GM21381 (cell line): Measurements from ENCODE around the gene IL32.
A peak's percentile ranks its signal among the peaks of the same experiment; 100 is the strongest.

Source experiments
- ATAC-seq: cut with Tn5 transposase; IDR thresholded peaks from one replicate; pipeline ENCODE4 v1.9.1; 2021; ENCODE audit warnings: mild to moderate bottlenecking, moderate library complexity; ENCODE audit not compliant: unreplicated experiment

IL32 gene

DNA sequence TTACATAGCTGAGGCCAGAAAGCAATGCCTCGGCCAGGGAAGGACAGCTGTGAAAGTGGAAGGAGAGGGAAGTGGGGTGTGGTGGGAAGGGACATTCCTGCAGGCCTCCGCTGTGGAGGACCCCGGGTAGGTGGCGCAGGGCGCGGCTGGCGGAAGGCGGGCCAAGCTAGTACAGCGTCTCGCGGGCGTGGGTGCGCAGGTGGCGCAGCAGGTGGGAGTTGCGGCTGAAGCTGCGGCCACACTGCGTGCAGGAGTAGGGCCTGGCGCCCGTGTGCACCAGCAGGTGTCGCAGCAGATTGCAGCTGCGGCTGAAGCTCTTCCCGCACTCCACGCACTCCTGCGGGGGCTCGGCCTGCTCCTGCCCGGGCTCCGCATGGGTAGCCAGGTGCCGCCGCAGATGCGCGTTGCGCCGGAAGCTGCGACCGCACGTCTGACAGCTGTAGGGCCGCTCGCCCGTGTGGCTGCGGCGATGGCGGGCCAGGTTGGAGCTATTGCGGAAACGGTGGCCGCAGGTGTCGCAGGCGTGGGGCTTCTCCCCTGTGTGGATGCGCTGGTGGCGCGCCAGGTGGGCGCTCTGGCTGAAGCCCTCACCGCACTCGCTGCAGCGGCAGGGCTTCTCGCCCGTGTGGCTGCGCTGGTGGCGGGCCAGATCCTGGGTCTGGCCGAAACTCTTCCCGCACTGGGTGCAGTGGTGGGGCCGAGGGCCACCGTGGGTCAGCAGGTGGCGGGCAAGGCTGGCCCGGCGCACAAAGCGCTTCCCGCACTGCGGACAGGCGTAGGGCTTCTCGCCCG, 23.7 kb downstream of the IL32 start:
- ATAC-seq: no peak

DNA sequence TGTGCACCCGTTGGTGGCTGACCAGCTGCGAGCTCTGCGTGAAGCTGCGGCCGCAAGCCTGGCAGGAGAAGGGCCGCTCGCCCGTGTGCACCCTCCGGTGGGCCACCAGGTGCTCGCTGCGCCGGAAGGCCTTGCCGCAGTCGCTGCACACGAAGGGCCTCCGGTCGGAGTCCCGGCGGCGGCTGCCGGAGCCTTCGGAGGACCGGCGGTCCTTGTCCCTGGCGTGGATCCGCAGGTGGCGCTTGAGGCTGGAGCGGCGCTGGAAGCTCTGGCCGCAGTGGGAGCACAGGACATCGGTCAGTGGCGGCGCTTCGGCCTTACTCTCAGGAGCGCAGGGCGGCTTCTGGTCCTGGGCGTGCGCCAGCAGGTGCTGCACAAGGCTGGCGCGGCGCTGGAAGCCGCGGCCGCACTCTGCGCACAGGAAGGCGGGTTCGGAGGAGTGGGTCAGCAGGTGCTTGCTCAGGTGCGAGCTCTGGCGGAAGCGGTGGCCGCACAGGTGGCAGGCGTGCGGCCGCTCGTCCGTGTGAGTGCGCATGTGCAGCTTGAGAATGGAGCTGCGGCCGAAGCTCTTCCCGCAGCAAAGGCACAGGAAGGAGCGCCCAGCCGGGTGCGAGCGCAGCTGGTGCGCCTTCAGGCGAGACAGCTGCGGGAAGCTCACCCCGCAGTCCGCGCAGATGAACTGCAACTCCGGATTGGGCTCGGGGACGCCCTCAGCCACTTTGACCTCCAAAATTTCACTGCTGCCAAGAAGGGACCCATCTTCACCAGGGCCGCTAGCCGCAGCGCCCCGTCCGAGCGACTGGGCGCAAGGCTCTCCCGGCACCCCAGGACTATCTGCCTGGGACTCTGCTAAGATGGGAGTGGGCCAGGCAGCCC, 24.5 kb downstream of the IL32 start:
- no peak for ATAC-seq

DNA sequence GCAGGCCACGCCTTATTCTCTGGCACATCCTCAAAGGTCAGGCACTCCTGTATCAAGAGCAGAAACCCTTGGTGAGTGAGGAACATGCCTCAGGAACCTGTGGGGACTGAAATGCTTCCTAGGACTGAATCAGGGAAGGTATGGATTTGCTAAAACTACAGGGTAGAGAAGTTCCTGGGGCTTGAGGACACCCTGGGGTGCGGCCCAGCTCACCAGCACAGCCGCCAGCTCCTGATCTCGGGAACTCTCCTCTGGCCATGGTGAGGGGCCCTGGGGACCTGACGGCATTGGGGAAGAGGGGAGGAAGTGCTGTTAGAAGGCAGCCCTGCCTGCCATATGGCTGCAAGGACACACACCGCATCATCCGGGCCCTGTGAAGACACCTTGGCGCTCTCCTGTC, 26.1 kb downstream of the IL32 start:
- ATAC-seq: no peak

DNA sequence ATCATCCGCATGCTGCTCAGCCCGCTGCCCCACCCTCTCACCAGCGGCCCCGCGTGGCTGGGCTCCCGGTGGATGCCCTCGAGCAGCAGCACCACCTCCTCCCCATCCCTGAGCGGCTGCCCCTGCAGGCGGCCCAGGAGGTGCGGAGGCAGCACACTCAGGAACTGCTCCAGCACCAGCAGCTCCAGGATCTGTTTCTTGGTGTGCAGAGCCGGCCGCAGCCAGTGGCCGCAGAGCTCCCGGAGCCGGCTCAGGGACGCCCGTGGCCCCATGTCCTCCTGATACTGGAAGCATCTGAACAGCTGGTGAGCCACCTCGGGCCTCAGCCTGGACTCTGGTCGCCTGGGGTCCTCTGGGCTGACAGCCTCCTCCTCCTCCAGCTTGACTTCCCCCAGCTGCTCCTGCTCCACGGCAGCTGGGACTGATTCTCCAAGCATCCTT, 27.1 kb downstream of the IL32 start:
- ATAC-seq: no peak

DNA sequence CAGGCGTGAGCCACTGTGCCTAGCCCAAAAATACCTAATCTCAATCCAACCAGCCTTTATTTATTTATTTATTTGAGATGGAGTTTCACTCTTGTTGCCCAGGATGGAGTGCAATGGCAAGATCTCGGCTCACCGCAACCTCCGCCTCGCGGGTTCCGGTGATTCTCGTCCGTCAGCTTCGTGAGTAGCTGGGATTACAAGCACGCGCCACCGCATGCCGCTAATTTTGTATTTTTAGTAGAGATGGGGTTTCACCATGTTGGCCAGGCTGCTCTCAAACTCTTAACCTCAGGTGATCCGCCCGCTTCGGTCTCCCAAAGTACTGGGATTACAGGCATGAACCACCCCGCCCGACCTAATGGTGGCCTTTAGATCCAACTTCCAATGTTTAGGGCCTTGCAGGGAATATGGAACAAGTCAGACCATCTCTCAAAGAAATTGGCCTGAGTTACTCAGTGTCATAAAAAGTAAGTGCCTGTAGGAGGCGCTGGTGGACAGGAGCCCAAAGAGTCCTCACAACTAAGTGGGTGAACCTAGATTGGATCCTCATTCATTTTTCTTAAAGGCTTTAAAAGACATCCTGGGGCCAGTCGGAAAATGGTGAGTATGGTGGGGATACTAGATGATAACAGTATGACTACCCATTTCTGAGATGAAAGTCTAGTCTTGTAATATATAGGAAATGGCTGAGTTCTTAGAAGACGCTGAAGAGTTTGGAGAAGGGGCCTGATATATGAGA, 29.0 kb downstream of the IL32 start:
- no peak for ATAC-seq

DNA sequence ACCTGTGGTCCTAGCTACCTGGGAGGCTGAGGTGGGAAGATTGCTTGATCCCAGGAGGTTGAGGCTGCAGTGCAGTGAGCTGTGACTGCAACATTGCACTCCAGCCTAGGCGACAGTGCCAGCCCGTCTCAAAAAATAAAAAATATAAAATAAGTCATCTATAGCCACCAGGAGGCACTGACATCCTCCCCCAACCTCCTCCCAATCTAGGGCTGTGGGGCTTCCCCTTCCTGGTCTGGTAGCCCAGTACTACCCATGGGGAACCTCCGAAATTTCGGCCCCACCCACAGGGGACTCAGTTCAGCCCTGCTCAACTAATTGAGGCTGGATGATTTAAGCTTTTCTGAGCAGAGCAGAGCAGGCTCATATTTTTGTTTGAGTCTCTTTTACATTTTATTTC, 30.4 kb downstream of the IL32 start:
- peak; percentile 56 for ATAC-seq

DNA sequence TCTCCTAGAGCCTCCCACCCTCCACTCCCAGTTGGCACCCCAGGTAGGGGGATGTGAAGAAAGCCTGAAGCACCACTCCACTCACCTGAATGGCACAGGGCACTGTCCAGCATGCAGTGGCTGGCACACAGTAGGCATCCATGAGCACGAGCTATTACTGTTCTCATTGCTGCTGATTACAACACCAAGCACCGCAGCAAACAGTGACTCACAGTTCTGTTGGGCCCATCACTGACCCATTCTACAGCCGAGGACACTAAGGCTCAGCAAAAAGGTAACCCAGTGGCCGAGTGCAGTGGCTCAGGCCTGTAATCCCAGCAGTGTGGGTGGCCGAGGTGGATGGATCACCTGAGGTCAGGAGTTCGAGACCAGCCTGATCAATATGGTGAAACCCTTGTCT, 30.9 kb downstream of the IL32 start:
- no peak for ATAC-seq

DNA sequence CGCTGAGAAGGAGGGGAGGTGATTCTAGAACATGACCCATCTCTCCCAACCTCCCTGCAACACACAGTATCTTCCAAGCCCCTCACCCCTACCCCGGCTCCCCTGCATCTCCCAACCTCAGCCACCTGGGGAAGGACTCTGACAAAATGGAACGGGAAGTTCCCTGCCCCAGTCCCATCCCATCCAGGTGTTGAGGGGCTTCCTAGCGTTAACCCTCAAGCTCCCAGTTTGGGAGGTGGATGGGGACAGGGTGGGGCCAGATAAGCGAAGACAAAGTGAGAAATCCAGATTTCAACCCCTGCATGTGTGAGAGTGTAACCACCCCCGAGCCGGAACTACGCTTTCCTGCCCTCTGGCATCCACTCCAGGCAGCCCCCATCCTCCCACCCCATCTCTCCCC, 31.8 kb downstream of the IL32 start:
- no peak for ATAC-seq

DNA sequence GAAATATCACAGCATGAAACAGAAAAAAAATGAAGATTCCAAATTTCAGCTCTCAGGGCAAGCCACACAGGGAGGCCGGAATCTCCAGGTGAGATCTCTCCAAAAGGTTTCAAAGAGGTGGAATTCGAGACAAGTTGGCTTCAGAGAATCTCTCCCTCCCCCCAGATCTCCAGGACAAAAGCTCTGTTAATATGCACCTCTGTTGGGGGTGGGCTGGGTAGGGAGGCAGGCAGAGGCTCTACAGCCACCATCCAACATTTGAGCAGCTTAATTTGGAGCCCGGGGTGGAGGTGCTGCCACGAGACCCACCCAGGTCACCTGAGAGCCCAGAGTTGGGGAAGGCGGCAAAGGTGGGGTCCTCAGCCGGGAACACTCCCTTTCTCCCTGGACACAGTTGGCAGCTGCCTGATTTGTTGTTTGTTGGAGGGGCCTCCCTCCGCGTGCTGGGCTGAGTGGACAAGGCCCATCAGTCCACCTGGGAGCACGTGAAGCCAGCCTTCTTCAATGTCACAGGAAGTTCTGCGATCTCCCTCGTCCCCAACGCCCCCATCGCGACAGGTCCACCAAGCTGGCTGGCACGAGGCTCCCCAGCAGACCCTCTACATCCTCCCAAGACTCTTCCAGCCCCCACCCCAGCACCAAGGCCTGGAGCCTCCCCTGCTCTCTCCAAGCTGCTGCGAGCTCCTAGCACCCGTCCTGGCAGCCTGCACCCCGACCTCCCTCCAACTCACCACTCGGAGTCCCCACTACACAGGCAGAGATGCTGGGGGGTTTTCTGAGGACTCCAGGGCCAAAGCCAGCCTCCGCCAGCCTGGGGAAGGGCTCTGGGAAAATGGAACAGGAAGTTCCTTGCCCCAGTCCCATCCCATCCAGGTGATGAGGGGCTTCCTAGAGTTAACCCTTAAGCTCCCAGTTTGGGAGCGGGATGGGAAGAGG, 33.3 kb downstream of the IL32 start, which contains the start of gene ZSCAN10:
Gene ZSCAN10 (minus strand): TSS at position 836 of the 936 bp plus-strand sequence. CDS start 6,357 bp downstream, outside the sequence.
- ATAC-seq: no peak

DNA sequence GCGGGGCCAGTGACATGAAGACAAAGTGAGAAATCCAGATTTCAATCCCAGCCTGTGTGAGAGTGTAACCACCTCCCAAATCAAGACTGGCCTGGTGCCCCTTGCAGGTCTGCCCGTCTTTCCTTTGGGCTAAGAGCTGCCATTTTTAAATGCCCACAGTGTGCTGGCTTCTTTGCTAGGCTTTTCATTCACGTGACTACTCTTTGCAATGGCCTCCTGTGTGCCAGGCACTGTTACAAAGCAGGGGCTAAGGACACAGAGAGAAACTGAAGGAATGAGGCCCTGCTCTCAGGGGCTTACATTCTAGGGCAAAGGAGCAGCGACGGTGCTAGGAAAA, 33.9 kb downstream of the IL32 start:
- ATAC-seq: no peak

DNA sequence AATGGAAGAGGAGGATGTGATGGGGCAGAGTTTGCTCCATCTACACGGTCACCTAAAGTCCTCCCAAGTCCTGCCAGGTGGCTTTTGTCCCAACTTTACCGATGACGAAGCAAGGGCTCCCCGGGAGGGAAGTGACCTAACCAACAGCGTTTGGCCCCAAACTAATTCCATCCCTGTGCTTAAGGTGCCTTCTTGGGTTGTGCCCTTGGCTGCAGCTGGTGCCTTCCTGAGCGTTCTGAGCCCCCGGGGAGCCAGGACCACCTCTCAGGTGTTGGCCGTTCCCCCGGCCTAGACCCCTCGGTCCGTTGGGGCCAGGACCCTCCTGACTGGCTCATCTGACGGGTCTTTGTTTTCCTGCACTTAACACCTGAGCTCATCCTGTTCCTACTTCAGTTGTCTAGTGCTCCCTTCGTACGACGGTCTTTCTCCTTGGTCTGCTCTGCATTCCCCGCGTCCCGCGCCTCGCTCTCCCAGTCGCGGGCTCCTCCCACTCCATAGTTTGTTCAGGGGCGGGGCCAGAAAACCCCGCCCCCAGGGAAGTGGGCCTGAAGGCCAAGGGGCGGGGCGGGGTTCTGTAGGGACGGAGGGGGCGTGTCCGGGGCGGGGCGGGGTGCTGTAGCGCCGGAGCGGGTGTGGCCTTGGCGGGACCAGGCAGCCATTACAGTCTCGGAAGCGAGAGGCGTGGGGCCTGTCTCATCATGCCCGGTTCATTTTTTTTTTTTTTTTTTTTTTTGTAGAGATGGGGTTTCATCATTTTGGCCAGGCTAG, 34.5 kb downstream of the IL32 start:
- ATAC-seq: peak; percentile 60

DNA sequence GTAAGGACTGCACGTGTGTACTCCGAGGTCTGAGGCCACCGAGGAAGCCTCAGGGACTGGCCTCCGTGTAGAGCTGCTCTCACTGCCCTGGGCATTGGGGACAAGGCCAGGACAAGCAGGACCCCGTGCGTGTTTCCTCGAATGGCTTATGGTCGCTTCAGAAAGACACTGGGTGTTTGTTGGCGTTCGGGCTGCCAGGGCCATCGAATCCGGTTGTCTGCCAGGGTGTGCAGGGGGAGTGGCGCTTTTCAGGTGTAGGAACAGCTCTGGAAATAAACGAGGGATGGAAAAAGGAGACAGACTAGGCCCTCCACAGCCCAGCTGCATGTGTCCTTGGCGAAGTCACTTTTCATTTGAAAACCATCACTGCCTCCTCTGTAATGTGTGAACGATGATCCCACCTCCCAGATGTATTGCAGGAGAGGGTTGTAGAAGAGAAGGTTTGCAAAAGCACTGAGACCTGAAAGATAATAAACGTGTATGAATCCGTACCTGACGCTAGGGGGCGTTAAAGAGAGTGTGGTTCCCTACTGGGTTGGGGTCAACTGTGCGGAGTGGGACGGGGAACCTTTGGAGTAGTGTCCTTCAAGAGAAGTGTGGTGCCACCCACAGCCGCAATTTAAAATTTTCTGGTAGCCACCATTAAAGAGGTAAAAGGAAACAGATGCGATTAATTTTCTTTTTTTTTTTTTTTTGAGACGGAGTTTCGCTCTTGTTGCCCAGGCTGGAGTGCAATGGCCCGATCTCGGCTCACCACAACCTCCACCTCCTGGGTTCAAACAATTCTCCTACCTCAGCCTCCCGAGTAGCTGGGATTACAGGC, 35.8 kb downstream of the IL32 start:
- ATAC-seq: no peak

DNA sequence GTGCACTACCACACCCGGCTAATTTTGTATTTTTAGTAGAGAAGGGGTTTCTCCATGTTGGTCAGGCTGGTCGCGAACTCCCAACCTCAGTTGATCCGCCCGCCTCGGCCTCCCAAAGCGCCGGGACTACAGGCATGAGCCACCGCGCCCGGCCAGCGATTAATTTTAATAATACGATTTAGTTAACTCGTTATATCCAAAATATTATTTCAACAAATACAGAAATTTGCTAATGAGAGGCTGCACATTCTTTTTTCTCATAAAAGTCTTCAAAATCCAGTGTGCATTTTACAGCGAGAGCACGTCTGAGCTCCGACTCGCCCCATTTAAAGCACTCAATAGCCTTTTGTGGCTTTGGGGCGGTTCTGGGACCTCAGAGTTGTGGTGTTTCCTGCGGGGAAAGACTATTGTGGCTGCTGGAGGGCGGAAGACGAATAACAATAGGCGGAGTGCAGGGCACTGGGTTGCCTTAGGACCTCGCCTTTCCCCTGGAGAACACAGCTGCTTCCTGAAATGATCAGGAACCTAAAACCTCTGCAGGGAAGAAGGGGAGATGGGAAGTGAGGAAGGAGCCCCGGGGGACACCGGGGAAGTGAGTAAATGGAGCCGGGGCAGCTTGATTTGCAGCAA, 36.5 kb downstream of the IL32 start:
- no peak for ATAC-seq

DNA sequence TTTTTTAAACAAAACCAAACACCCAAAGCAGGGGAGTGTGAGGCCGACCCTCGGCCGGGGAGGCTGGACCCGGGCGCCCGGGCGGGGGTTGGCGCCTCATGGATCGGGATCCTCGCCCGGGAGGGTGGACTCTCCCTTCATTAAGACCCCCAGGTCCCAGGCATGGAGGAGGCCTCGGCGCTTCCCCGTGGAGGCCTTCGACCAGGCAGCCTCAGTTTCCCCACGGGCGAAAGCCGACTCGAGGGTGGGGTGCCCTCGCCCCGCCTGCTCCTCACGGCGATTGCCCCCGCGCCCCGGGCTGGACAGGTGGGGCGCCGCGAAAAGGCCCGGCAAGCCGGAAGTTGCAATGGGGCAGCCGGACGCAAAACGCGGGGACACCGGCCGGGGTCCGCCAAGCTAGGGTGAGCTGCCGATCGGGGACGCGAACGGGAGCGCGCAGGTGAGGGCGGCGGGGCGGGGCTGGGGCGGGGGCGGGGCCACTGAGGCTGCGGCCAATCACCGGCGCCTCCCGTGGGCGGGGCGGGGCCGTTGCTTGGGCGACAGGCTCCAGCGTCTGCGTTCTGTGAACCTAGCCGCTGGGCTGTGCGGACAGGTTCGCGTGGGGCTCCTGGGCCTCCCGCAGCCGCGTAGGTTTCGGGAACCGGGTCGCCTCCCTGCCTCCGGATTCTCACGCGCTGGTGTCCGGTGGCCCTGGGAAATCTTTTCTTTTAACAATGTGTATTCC, 40.9 kb downstream of the IL32 start:
- peak; percentile 80 for ATAC-seq

DNA sequence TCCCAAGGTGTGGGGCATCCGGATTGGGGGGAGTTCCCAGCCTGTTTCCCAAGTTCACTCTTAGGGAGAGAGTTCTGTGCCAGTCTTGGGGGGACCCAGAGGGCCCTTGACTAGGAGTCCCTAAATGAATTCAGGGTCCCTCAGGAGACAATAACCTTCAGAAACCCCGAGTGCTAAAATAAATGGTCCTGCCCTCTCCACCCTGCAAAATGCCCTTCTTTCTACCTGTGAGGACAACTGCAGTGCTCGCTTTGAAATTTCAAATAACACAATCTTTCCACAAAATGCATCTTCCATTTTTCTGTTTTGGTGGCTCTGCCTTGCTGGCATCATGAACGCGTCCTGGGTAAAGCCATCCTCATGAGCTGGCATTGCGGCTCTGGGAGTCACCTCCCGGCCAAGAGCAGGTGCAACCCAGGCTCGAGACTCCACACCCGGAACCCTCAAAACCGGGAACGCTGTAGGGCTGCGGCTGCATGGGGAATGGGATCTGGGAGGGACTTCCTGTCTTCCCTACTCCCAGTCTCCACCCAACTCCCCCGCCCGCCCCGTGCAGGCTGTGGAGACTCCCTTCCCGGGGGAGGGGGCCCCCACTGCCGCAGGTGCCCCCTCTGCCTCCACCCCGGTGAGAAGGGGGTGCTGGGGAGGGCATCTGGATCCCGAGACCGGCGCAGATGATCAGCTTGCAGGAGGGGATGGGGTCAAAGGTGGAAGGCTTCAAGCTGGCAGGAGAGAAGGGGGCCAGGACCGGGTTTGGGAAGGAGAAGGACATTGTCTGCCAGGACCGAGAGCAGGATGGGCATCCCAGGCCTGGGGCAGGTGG, 46.8 kb downstream of the IL32 start, which contains the start of gene ZNF205:
Gene ZNF205 (plus strand): TSS at position 529 of the 823 bp plus-strand sequence. CDS start 845 bp downstream, outside the sequence.
- no peak for ATAC-seq

DNA sequence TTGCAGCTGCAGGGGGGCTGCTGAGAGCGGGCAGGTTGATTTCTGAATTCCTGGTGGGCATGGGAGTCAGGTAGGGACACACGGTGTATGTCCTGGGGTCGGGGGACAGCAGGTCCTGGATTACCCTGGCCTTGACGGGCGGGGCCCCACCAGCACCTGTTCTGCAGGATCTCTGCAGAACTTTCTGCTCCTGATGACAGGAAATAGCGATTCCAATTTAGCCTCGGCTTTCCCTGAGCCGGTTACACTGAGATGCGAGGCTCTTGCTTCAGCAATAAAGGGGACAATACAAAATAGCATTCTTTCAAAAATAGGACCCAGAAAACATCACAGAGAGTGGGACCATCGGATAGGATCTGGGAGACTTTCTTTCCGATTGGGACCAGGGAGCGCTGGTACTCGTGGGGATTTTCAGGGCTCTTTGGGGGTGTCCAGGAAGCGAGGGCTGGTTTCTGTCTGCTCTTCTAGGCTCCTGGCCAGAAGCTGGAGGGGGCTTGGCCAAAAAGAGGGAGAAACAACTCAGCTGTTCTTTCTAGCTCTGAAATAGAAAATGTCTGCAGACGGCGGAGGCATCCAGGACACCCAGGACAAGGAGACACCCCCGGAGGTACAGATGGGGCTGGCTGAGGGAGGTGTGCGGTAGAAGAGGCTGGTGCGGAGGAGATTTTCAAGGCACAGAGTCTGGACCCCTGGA, 47.6 kb downstream of the IL32 start:
- no peak for ATAC-seq
